Measurements from ENCODE around the gene EYS. TPM values are rescaled to one million over a fixed set of nuclear protein-coding genes. Genes with fewer than 3 reads are reported as not detected.

EYS gene
- total RNA-seq, 1 experiment from 2014 or later: 0.98 TPM

- no peak for DNase-seq (ENCODE audit: low read depth)
These were observed 983.5 kb downstream of the EYS start for GRCh38 chr6:64723327-64724058.

GRCh38 chr6:64721865-64722264, 985.2 kb downstream of the EYS start:
- DNase-seq (ENCODE audit: low read depth): no peak

GRCh38 chr6:64717281-64717680, 989.7 kb downstream of the EYS start:
- DNase-seq (ENCODE audit: low read depth): no peak

GRCh38 chr6:64715624-64716023, 991.4 kb downstream of the EYS start:
- no peak for DNase-seq (ENCODE audit: low read depth)

- DNase-seq (ENCODE audit: low read depth): no peak
These were observed 993.0 kb downstream of the EYS start for GRCh38 chr6:64714073-64714472.

GRCh38 chr6:64713175-64713574, 993.9 kb downstream of the EYS start:
- no peak for DNase-seq (ENCODE audit: low read depth)

- no peak for DNase-seq (ENCODE audit: low read depth)
These were observed 994.4 kb downstream of the EYS start for GRCh38 chr6:64712606-64713005.

- DNase-seq (ENCODE audit: low read depth): no peak
These were observed 1003.1 kb downstream of the EYS start for GRCh38 chr6:64703922-64704321.

GRCh38 chr6:64696053-64696452, 1011.0 kb downstream of the EYS start:
- DNase-seq (ENCODE audit: low read depth): no peak

- DNase-seq (ENCODE audit: low read depth): no peak
These were observed 1012.7 kb downstream of the EYS start for GRCh38 chr6:64694356-64694755.

- DNase-seq (ENCODE audit: low read depth): no peak
These were observed 1016.0 kb downstream of the EYS start for GRCh38 chr6:64691064-64691463.

GRCh38 chr6:64685401-64685800, 1021.6 kb downstream of the EYS start:
- no peak for DNase-seq (ENCODE audit: low read depth)

- DNase-seq (ENCODE audit: low read depth): no peak
These were observed 1023.3 kb downstream of the EYS start for GRCh38 chr6:64683682-64684081.

- DNase-seq (ENCODE audit: low read depth): no peak
These were observed 1025.4 kb downstream of the EYS start for GRCh38 chr6:64681416-64682160.

- no peak for DNase-seq (ENCODE audit: low read depth)
These were observed 1026.6 kb downstream of the EYS start for GRCh38 chr6:64680446-64680845.

GRCh38 chr6:64679416-64679815, 1027.6 kb downstream of the EYS start:
- DNase-seq (ENCODE audit: low read depth): no peak

GRCh38 chr6:64672651-64673050, 1034.4 kb downstream of the EYS start:
- no peak for DNase-seq (ENCODE audit: low read depth)

GRCh38 chr6:64672131-64672530, 1034.9 kb downstream of the EYS start:
- DNase-seq (ENCODE audit: low read depth): no peak

- DNase-seq (ENCODE audit: low read depth): no peak
These were observed 1041.9 kb downstream of the EYS start for GRCh38 chr6:64665137-64665536.

- no peak for DNase-seq (ENCODE audit: low read depth)
These were observed 1042.5 kb downstream of the EYS start for GRCh38 chr6:64664480-64664879.

GRCh38 chr6:64644024-64644423, 1063.0 kb downstream of the EYS start:
- no peak for DNase-seq (ENCODE audit: low read depth)

GRCh38 chr6:64630901-64631300, 1076.1 kb downstream of the EYS start:
- DNase-seq (ENCODE audit: low read depth): no peak

GRCh38 chr6:64622944-64623343, 1084.1 kb downstream of the EYS start:
- DNase-seq (ENCODE audit: low read depth): no peak
